Caco-2 (cell line): ENCODE measurements around the gene NFASC. TPM values are rescaled to one million over a fixed set of nuclear protein-coding genes. Genes with fewer than 3 reads are reported as not detected.

Experiments
- BruUV-seq: library from RNA; stranded (reverse); fragments of 400-500 nt; replicated peaks from 2 replicates; lab custom pipeline; 2021; lab: Mats Ljungman, UMichigan
- CTCF ChIA-PET: fragments of 300-600 bp; sonication (Branson Sonifier 250); formaldehyde crosslinking; loops from one replicate; lab custom pipeline; 2022; ENCODE audit warnings: antibody characterized with exemption; lab: Charles Lee
- POLR2A ChIA-PET: fragments of 300-600 bp; sonication (Branson Sonifier 250); formaldehyde crosslinking; loops from one replicate; lab custom pipeline; 2022; ENCODE audit warnings: antibody characterized with exemption; lab: Charles Lee
- DNase-seq, 2 experiments: peaks; one replicate each; pipeline versions ENCODE4 v3.0.0 to v3.0.0-alpha.2; 2020 to 2022
- H3K27me3 ChIP-seq: replicated peaks from 2 replicates; pipeline ENCODE4 v1.6.0; 2011; ENCODE audit warnings: low read length; ENCODE audit not compliant: control insufficient read depth, insufficient read depth
- H3K36me3 ChIP-seq: 2 replicates; pipeline ENCODE4 v1.5.1; 2011; ENCODE audit warnings: low read length; ENCODE audit not compliant: control insufficient read depth, insufficient read depth
- H3K4me1 ChIP-seq: fragments of 250-450 bp; sonication (Bioruptor Pico); 2 replicates; pipeline ENCODE4 v1.5.1; 2020; ENCODE audit warnings: mild to moderate bottlenecking
- H3K4me3 ChIP-seq: 2 replicates; pipeline ENCODE4 v1.5.1; 2011; ENCODE audit warnings: low read depth, mild to moderate bottlenecking, control low read depth, low read length
- H3K9me3 ChIP-seq: fragments of 250-450 bp; sonication (Bioruptor Pico); 2 replicates; pipeline ENCODE4 v1.5.1; 2020; ENCODE audit warnings: mild to moderate bottlenecking, moderate library complexity
- H3K27ac Mint-ChIP-seq: one replicate; pipeline ENCODE4 v1.8.0; 2022; ENCODE audit warnings: mixed read lengths; ENCODE audit not compliant: unreplicated experiment
- H3K27me3 Mint-ChIP-seq: one replicate; pipeline ENCODE4 v1.8.0; 2022; ENCODE audit warnings: mixed read lengths; ENCODE audit not compliant: insufficient read depth, unreplicated experiment
- H3K36me3 Mint-ChIP-seq: one replicate; pipeline ENCODE4 v1.8.0; 2022; ENCODE audit warnings: mild to moderate bottlenecking, mixed read lengths; ENCODE audit not compliant: insufficient read depth, unreplicated experiment
- H3K4me1 Mint-ChIP-seq: one replicate; pipeline ENCODE4 v1.8.0; 2022; ENCODE audit warnings: low read depth, mixed read lengths; ENCODE audit not compliant: unreplicated experiment
- H3K4me3 Mint-ChIP-seq: one replicate; pipeline ENCODE4 v1.8.0; 2022; ENCODE audit warnings: mild to moderate bottlenecking, moderate library complexity, mixed read lengths; ENCODE audit not compliant: unreplicated experiment
- H3K9me3 Mint-ChIP-seq: one replicate; pipeline ENCODE4 v1.8.0; 2022; ENCODE audit warnings: mixed read lengths; ENCODE audit not compliant: unreplicated experiment
- intact Hi-C: fragments of 100-400 bp; cut with micrococcal nuclease; formaldehyde crosslinking; loops from one replicate; pipeline ENCODE4 v1.10.0; 2022; ENCODE audit not compliant: unreplicated experiment
- total RNA-seq: library from RNA; stranded (reverse); gene quantifications from 2 replicates; pipeline ENCODE4 v1.2.3, GENCODE V29; 2022
- TF ChIP-seq, protein P1 (sequence below), 2 experiments: fragments of 200-600 bp in 1 of 2; IDR thresholded peaks; 1 replicate in 1 of 2; 2 replicates in 1 of 2; pipeline versions ENCODE4 v1.5.1 to v1.8.0; 2011 to 2022; ENCODE audit warnings: antibody characterized with exemption in 1 of 2, control low read depth in 1 of 2, inconsistent platforms in 1 of 2, low read depth in 1 of 2, low read length in 1 of 2, mild to moderate bottlenecking in 1 of 2, moderate library complexity in 1 of 2; ENCODE audit not compliant: insufficient read depth in 1 of 2, severe bottlenecking in 1 of 2, unreplicated experiment in 1 of 2

Gene NFASC
- total RNA-seq, 1 experiment from 2014 or later: 1.3 TPM

DNA sequence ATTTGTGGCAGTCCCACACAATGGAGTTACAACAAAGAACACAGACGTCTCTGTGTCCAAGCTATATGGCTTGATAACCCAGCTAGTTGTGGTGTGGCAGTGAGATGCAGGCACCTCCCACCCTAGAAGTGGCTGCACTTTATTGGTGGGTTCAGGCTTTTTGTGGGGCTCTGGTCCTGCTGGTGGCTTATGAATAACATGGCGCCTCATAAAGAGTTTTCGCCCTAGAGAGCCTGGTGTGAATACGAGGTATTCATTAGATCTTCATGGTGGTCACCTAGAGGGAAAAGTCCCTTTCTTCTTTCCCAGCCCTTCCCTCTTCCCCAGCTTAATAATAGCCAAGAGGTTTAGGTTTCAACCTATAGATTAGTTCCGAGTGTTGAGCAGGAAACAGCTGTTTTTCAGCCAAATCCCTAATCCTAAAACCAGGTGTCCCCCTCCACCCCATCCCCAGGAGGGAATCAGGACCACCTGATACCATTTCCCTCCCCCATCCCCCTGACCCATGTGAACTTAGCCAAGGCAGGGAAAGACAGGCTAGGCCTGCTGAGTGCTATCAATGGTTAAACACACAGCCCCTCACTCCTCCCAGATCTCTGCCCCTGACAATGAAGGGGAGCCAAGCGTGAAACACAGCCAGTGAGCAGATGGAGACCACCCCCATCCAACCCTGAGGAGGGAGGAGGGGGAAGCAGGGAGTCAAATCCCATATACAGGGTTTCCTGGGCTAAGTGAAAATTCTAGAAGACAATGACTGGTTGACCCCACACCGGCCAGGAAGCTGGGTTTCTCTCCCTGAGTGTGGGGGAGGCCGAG lies 58.2 kb downstream of the NFASC start:
- Mint-ChIP-seq H3K9me3 (no peaks in the 10 kb centered on the region), H3K4me1 (peaks cover 24% of the 10 kb centered on the region), H3K4me3 (no peak overlapping the region), H3K27ac (no peak overlapping the region), H3K27me3 (no peaks in the 10 kb centered on the region), H3K36me3 (no peaks in the 10 kb centered on the region)
- TF ChIP-seq, protein P1, sequence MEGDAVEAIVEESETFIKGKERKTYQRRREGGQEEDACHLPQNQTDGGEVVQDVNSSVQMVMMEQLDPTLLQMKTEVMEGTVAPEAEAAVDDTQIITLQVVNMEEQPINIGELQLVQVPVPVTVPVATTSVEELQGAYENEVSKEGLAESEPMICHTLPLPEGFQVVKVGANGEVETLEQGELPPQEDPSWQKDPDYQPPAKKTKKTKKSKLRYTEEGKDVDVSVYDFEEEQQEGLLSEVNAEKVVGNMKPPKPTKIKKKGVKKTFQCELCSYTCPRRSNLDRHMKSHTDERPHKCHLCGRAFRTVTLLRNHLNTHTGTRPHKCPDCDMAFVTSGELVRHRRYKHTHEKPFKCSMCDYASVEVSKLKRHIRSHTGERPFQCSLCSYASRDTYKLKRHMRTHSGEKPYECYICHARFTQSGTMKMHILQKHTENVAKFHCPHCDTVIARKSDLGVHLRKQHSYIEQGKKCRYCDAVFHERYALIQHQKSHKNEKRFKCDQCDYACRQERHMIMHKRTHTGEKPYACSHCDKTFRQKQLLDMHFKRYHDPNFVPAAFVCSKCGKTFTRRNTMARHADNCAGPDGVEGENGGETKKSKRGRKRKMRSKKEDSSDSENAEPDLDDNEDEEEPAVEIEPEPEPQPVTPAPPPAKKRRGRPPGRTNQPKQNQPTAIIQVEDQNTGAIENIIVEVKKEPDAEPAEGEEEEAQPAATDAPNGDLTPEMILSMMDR (IDR thresholded peaks at IDR 0.05; ENCODE audit: insufficient read depth in 1 of 2, low read depth in 1 of 2, low read length in 1 of 2, severe bottlenecking in 1 of 2, unreplicated experiment in 1 of 2): no peak
- no peaks in the 10 kb centered on the region for H3K9me3 ChIP-seq
- CTCF ChIA-PET: interaction anchor here (0.8 to 1.3 kb wide), 2 partner anchors 13 to 49 kb away, joined by 3 read pairs; no protein-coding TSS in a partner anchor
- H3K4me3 ChIP-seq: no peak overlapping the region
- DNase-seq: no peak
- peaks cover 18% of the 10 kb centered on the region for H3K4me1 ChIP-seq
- no TSS peak for BruUV-seq
- POLR2A ChIA-PET: no interaction called here
- intact Hi-C loops: no loop called here
- no peaks in the 10 kb centered on the region for H3K36me3 ChIP-seq
- no peaks in the 10 kb centered on the region for H3K27me3 ChIP-seq

DNA sequence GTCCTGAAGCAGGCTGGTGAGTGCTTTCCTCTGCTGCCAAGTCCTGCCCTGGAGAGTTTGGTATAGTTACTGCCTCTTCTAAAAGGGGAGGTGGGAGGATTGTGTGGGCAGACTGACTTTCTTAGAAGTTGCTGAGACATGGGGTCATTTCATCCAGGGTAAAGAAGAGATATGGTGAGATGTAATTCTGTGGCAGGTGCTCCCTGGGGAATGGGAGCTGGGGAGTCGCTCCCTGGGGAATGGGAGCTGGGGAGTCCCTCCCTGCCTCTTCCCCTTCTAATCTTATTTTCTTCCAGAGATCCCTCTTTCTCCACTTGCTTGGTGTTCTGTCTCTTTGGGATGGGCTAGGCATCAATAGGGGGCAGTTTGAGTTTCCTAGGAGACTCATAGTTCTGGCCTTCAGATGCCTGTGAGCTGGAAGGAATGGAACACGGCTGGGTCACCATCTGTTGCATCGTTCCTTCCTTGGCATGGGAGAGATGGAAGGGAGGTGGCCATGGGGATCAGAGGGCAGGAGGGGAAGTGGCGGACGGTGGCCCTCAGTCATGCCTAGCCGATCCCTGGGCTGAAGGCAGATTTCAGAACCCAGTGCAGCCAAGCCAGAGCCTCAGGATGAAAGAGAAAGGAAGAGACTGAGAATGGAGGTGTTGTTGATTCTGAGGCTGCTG lies 59.0 kb downstream of the NFASC start:
- intact Hi-C loops: no loop called here
- no peaks in the 10 kb centered on the region for H3K9me3 Mint-ChIP-seq
- ChIA-PET CTCF (interaction anchor here (1.3 kb wide), 1 partner anchor 49 kb away, joined by 3 read pairs; no protein-coding TSS in a partner anchor), POLR2A (no interaction called here)
- Histone ChIP-seq H3K9me3 (no peaks in the 10 kb centered on the region), H3K36me3 (no peaks in the 10 kb centered on the region), H3K27me3 (no peaks in the 10 kb centered on the region), H3K4me1 (peaks cover 10% of the 10 kb centered on the region), H3K4me3 (no peak overlapping the region)
- TF ChIP-seq, protein P1 (IDR thresholded peaks at IDR 0.05; ENCODE audit: insufficient read depth in 1 of 2, low read depth in 1 of 2, low read length in 1 of 2, severe bottlenecking in 1 of 2, unreplicated experiment in 1 of 2): no peak
- H3K4me1 Mint-ChIP-seq: peaks cover 16% of the 10 kb centered on the region
- no peaks in the 10 kb centered on the region for H3K36me3 Mint-ChIP-seq
- no TSS peak for BruUV-seq
- DNase-seq: no peak
- no peak overlapping the region for H3K4me3 Mint-ChIP-seq
- no peaks in the 10 kb centered on the region for H3K27me3 Mint-ChIP-seq
- H3K27ac Mint-ChIP-seq: no peak overlapping the region

DNA sequence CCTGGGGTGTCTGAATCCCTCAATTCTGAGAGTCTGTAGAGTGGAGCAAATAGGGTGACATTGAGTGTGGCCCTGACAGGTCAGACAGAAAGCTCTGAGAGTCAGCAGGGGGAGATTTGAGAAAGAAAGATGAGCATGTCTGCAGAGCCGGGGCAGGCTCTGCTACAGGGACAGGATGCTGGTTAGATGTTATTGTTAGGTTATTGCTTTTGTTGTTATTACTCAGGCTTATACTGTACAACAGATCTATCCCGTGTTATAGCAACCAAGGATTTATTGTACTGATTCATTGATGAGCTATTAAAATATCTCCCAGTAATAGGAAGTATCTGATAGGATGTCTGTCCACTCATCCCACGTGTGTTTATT lies 59.5 kb downstream of the NFASC start:
- CTCF ChIA-PET: no interaction called here
- BruUV-seq: no TSS peak
- no peaks in the 10 kb centered on the region for H3K27me3 ChIP-seq
- H3K4me3 Mint-ChIP-seq: no peak overlapping the region
- DNase-seq: no peak
- H3K4me3 ChIP-seq: no peak overlapping the region
- POLR2A ChIA-PET: no interaction called here
- no peak overlapping the region for H3K27ac Mint-ChIP-seq
- H3K4me1 Mint-ChIP-seq: peaks cover 12% of the 10 kb centered on the region
- TF ChIP-seq, protein P1 (IDR thresholded peaks at IDR 0.05; ENCODE audit: insufficient read depth in 1 of 2, low read depth in 1 of 2, low read length in 1 of 2, severe bottlenecking in 1 of 2, unreplicated experiment in 1 of 2): no peak
- no peaks in the 10 kb centered on the region for H3K9me3 ChIP-seq
- H3K27me3 Mint-ChIP-seq: no peaks in the 10 kb centered on the region
- peaks cover 5% of the 10 kb centered on the region for H3K4me1 ChIP-seq
- intact Hi-C loops: no loop called here
- no peaks in the 10 kb centered on the region for H3K9me3 Mint-ChIP-seq
- H3K36me3 Mint-ChIP-seq: no peaks in the 10 kb centered on the region
- no peaks in the 10 kb centered on the region for H3K36me3 ChIP-seq
